Large intestine (tissue), 3 donors: ENCODE measurements around the gene EPC1. TPM values are rescaled to one million over a fixed set of nuclear protein-coding genes. Genes with fewer than 3 reads are reported as not detected.
"Not testable (repeated sequence)": the region's sequence is repeated elsewhere in the genome, so short reads cannot be mapped to it uniquely, and the experiment has no call there.

Experiments
- DNase-seq, 2 donors: peaks; one replicate each; pipeline versions ENCODE4 v3.0.0 to v3.0.0-alpha.2; 2013
- H3K27ac ChIP-seq: one replicate; pipeline ENCODE4 v1.5.1; 2013; ENCODE audit warnings: low read length
- H3K27me3 ChIP-seq: 2 replicates; pipeline ENCODE4 v1.6.1; 2013; ENCODE audit warnings: low read length; ENCODE audit not compliant: control insufficient read depth, insufficient read depth
- H3K36me3 ChIP-seq: 2 replicates; pipeline ENCODE4 v1.6.1; 2013; ENCODE audit warnings: low read length; ENCODE audit not compliant: control insufficient read depth, insufficient read depth
- H3K4me1 ChIP-seq: one replicate; pipeline ENCODE4 v1.6.1; 2013; ENCODE audit warnings: low read length; ENCODE audit not compliant: control insufficient read depth, insufficient read depth
- H3K4me3 ChIP-seq: one replicate; pipeline ENCODE4 v1.5.1; 2013; ENCODE audit warnings: low read length
- H3K9me3 ChIP-seq: one replicate; pipeline ENCODE4 v1.6.1; 2013; ENCODE audit warnings: mild to moderate bottlenecking, low read depth, low read length, moderate library complexity; ENCODE audit not compliant: control insufficient read depth
- WGBS: methylation state at CpG from one replicate; pipeline ENCODE4 v1.1.5; 2013; ENCODE audit warnings: low lambda C conversion rate; ENCODE audit not compliant: insufficient coverage; 5-methylcytosine and 5-hydroxymethylcytosine counted together
- polyA plus RNA-seq: library from polyadenylated mRNA; unstranded; fragments of 120-200 nt; gene quantifications from one replicate; pipeline ENCODE4 v1.2.1, GENCODE V29; 2013

The EPC1 gene
- polyA plus RNA-seq, 1 donor = 41.3 TPM

GRCh38 chr10:32237644-32238345 is 109.2 kb downstream of the EPC1 start:
- Histone ChIP-seq H3K4me3 (no peak overlapping the region), H3K36me3 (no peaks in the 10 kb centered on the region), H3K27me3 (no peaks in the 10 kb centered on the region), H3K4me1 (no peaks in the 10 kb centered on the region), H3K27ac (no peak overlapping the region), H3K9me3 (peaks cover 10% of the 10 kb centered on the region)
- no CpG with 5 or more reads among the region's 3 CpGs for WGBS
- DNase-seq = no peak

GRCh38 chr10:32234471-32234870 is 112.5 kb downstream of the EPC1 start:
- Histone ChIP-seq H3K9me3 (peaks cover 10% of the 10 kb centered on the region), H3K27ac (no peak overlapping the region), H3K4me3 (no peak overlapping the region), H3K27me3 (no peaks in the 10 kb centered on the region), H3K36me3 (no peaks in the 10 kb centered on the region), H3K4me1 (no peaks in the 10 kb centered on the region)
- 100% methylated on average over 1 of the region's 1 CpG for WGBS
- no peak for DNase-seq

GRCh38 chr10:32233375-32233774 is 113.6 kb downstream of the EPC1 start:
- H3K27me3 ChIP-seq, H3K27ac ChIP-seq, DNase-seq, H3K36me3 ChIP-seq, H3K4me1 ChIP-seq, H3K4me3 ChIP-seq: not testable (repeated sequence)
- H3K9me3 ChIP-seq = peaks cover 10% of the 10 kb centered on the region
- no CpG with 5 or more reads among the region's 36 CpGs for WGBS

- H3K36me3 ChIP-seq = no peaks in the 10 kb centered on the region
- H3K4me1 ChIP-seq = no peaks in the 10 kb centered on the region
- no peak for DNase-seq
- peaks cover 10% of the 10 kb centered on the region for H3K9me3 ChIP-seq
- WGBS = no CpG with 5 or more reads among the region's 1 CpG
- H3K4me3 ChIP-seq = no peak overlapping the region
- H3K27me3 ChIP-seq = no peaks in the 10 kb centered on the region
- H3K27ac ChIP-seq = no peak overlapping the region
Measured at GRCh38 chr10:32232378-32232777, 114.6 kb downstream of the EPC1 start.

- not testable (repeated sequence) for H3K27ac ChIP-seq, H3K4me3 ChIP-seq, H3K36me3 ChIP-seq, H3K4me1 ChIP-seq, H3K27me3 ChIP-seq, DNase-seq
- no CpG with 5 or more reads among the region's 7 CpGs for WGBS
- peaks cover 10% of the 10 kb centered on the region for H3K9me3 ChIP-seq
Measured at GRCh38 chr10:32229788-32230187, 117.2 kb downstream of the EPC1 start.

GRCh38 chr10:32229170-32229569 is 117.8 kb downstream of the EPC1 start:
- H3K4me3 ChIP-seq = no peak overlapping the region
- H3K36me3 ChIP-seq = no peaks in the 10 kb centered on the region
- H3K27ac ChIP-seq = no peak overlapping the region
- no peaks in the 10 kb centered on the region for H3K27me3 ChIP-seq
- DNase-seq = no peak
- 86% methylated on average over 1 of the region's 3 CpGs for WGBS
- H3K9me3 ChIP-seq = peaks cover 10% of the 10 kb centered on the region
- H3K4me1 ChIP-seq = no peaks in the 10 kb centered on the region

- H3K27ac ChIP-seq = no peak overlapping the region
- no peaks in the 10 kb centered on the region for H3K4me1 ChIP-seq
- H3K4me3 ChIP-seq = no peak overlapping the region
- DNase-seq = no peak
- WGBS = no CpG with 5 or more reads among the region's 2 CpGs
- H3K36me3 ChIP-seq = no peaks in the 10 kb centered on the region
- no peaks in the 10 kb centered on the region for H3K27me3 ChIP-seq
- no peaks in the 10 kb centered on the region for H3K9me3 ChIP-seq
Measured at GRCh38 chr10:32227802-32228201, 119.2 kb downstream of the EPC1 start.

- 100% methylated on average over 1 of the region's 1 CpG for WGBS
- Histone ChIP-seq H3K27me3 (no peaks in the 10 kb centered on the region), H3K4me3 (no peak overlapping the region), H3K9me3 (no peaks in the 10 kb centered on the region), H3K4me1 (no peaks in the 10 kb centered on the region), H3K27ac (no peak overlapping the region), H3K36me3 (no peaks in the 10 kb centered on the region)
- DNase-seq = no peak
Measured at GRCh38 chr10:32226624-32227023, 120.3 kb downstream of the EPC1 start.

GRCh38 chr10:32225976-32226375 is 121.0 kb downstream of the EPC1 start:
- Histone ChIP-seq H3K36me3 (no peaks in the 10 kb centered on the region), H3K27ac (no peak overlapping the region), H3K9me3 (no peaks in the 10 kb centered on the region), H3K4me3 (no peak overlapping the region), H3K27me3 (no peaks in the 10 kb centered on the region), H3K4me1 (no peaks in the 10 kb centered on the region)
- DNase-seq = no peak
- 67% methylated on average over 2 of the region's 8 CpGs for WGBS

- not testable (repeated sequence) for DNase-seq, H3K27ac ChIP-seq, H3K36me3 ChIP-seq, H3K4me3 ChIP-seq, H3K4me1 ChIP-seq, H3K9me3 ChIP-seq, H3K27me3 ChIP-seq
- no CpG with 5 or more reads among the region's 4 CpGs for WGBS
Measured at GRCh38 chr10:32222376-32222775, 124.6 kb downstream of the EPC1 start.

- H3K9me3 ChIP-seq, H3K27me3 ChIP-seq, H3K27ac ChIP-seq, H3K36me3 ChIP-seq, H3K4me1 ChIP-seq, DNase-seq, H3K4me3 ChIP-seq: not testable (repeated sequence)
- WGBS = no CpG with 5 or more reads among the region's 6 CpGs
Measured at GRCh38 chr10:32219156-32219555, 127.8 kb downstream of the EPC1 start.
